Body of pancreas (tissue), 4 donors: Measurements from ENCODE around the gene RAB22A.

ENCODE experiments used
- CTCF ChIP-seq, 7 experiments: fragments of 450-650 bp in 4 of 7; fragments of 200-600 bp in 3 of 7; sonication (generic) in 3 of 7; IDR thresholded peaks; one replicate each; pipeline ENCODE4 v1.5.1; 2016 to 2019; ENCODE audit warnings: antibody characterized with exemption in 7 of 7
- POLR2A ChIP-seq, 3 donors: fragments of 450-650 bp; IDR thresholded peaks; one replicate each; pipeline ENCODE4 v1.6.1; 2016; ENCODE audit warnings: antibody characterized with exemption in 3 of 3, mild to moderate bottlenecking in 2 of 3

- TF ChIP-seq CTCF (IDR thresholded peaks at IDR 0.05): no peak
- TF ChIP-seq POLR2A (IDR thresholded peaks at IDR 0.05): no peak
Observed at GRCh38 chr20:58359441-58359840, 49.9 kb downstream of the RAB22A start.
